ENCODE measurements around the gene INKA2.

The INKA2 gene

DNA sequence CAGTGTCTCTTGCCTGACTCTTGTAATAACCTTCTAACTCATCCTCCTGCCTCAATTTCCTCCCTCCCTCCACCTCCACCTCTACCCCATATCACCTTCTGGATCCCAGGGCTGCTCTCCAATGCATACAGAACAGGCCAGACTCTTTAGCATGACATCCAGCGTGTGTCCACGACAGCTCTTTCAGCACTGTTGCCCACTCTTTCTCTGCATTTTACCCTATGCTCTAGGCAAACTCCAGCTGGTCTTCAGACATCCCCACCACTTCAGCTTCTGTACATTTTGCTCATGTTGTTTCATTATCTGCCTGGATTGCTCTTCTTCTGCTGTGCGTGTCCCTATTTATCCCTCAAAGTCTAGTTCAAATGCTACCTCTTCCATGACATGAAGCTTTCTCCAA lies 4.8 kb downstream of the INKA2 start:
- H3K4me3 ChIP-seq (ENCODE audit: low read depth, low read length) = no peak overlapping the region
- no peak for DNase-seq (ENCODE audit: low read depth)
- TF ChIP-seq POLR2A (IDR thresholded peaks at IDR 0.05; ENCODE audit: extremely low read depth, insufficient read length) (no peak), MYC (IDR thresholded peaks at IDR 0.05; ENCODE audit: low read depth, low read length) (no peak)
- TF ChIP-seq, protein P1, sequence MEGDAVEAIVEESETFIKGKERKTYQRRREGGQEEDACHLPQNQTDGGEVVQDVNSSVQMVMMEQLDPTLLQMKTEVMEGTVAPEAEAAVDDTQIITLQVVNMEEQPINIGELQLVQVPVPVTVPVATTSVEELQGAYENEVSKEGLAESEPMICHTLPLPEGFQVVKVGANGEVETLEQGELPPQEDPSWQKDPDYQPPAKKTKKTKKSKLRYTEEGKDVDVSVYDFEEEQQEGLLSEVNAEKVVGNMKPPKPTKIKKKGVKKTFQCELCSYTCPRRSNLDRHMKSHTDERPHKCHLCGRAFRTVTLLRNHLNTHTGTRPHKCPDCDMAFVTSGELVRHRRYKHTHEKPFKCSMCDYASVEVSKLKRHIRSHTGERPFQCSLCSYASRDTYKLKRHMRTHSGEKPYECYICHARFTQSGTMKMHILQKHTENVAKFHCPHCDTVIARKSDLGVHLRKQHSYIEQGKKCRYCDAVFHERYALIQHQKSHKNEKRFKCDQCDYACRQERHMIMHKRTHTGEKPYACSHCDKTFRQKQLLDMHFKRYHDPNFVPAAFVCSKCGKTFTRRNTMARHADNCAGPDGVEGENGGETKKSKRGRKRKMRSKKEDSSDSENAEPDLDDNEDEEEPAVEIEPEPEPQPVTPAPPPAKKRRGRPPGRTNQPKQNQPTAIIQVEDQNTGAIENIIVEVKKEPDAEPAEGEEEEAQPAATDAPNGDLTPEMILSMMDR (IDR thresholded peaks at IDR 0.05; ENCODE audit: low read depth, low read length) = no peak
- TF ChIP-seq, protein P2, sequence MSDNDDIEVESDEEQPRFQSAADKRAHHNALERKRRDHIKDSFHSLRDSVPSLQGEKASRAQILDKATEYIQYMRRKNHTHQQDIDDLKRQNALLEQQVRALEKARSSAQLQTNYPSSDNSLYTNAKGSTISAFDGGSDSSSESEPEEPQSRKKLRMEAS (IDR thresholded peaks at IDR 0.05; ENCODE audit: low read depth, low read length) = no peak

DNA sequence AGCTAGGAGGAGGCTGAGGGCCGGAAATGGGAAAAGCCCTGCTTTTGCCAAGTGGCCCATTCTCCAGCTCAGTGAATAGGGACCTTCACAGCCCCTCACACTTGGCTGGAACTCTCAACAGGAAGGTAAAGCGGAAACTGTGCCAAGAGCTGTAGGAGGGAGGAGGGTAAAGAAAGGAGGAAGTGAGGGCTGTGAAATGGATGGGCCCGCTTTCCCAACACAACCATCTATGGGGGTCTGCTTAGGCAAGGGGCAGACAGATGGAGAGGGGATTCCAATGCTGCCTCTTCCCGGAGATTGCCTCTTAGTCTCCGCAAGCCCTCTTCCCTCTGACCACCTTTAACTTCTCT lies 5.2 kb downstream of the INKA2 start:
- TF ChIP-seq, protein P2 (IDR thresholded peaks at IDR 0.05; ENCODE audit: low read depth, low read length) = no peak
- TF ChIP-seq, protein P1 (IDR thresholded peaks at IDR 0.05; ENCODE audit: low read depth, low read length) = no peak
- TF ChIP-seq MYC (IDR thresholded peaks at IDR 0.05; ENCODE audit: low read depth, low read length) (no peak), POLR2A (IDR thresholded peaks at IDR 0.05; ENCODE audit: extremely low read depth, insufficient read length) (no peak)
- peak; percentile 33 for DNase-seq (ENCODE audit: low read depth)

DNA sequence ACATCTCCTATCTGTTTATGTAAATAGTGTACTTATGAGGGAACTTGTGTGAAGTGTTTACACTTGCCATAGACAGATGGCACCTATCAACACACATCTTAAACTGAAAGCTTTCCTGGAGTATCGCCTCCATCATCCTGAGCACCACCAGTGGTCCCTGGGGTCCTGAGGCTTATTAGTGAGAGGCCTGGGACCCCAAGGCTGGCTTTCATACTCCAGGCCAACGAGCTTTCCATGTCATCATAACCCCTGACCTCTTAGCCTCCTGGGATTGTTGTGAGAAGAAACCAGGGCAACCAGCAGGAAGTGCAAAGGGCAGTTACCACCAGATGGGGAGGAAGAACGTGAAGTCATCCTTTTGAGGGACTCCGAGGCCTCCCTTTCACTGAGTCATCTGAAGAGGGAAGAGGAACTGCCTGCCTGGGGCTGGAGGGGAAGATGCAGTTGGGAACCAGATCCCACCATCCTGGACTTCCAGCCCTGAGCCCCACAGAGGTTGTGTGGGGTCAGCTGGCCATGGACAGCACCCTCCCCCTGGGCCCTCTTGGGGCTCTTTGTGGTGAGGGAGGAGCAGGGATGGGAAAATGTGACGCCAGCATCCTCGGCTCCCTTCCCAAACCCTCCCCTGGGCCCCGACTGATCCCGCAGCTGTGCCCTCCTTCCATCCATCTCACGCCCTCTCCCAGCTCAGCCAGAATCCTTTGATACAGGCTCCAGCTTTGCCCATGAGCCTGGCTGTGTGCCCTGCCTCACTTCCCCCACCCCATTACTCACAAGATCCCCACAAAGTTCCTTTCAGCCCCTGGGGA lies 5.8 kb downstream of the INKA2 start:
- TF ChIP-seq, protein P2 (IDR thresholded peaks at IDR 0.05; ENCODE audit: low read depth, low read length) = no peak
- TF ChIP-seq POLR2A (IDR thresholded peaks at IDR 0.05; ENCODE audit: extremely low read depth, insufficient read length) (no peak), MYC (IDR thresholded peaks at IDR 0.05; ENCODE audit: low read depth, low read length) (no peak)
- TF ChIP-seq, protein P1 (IDR thresholded peaks at IDR 0.05; ENCODE audit: low read depth, low read length) = no peak
- H3K4me3 ChIP-seq (ENCODE audit: low read depth, low read length) = no peak overlapping the region
- DNase-seq (ENCODE audit: low read depth) = peak; percentile 88

More for the DNA sequence above, 5.2 kb downstream of the INKA2 start:
- no peak overlapping the region for H3K4me3 ChIP-seq (ENCODE audit: low read depth, low read length)

DNA sequence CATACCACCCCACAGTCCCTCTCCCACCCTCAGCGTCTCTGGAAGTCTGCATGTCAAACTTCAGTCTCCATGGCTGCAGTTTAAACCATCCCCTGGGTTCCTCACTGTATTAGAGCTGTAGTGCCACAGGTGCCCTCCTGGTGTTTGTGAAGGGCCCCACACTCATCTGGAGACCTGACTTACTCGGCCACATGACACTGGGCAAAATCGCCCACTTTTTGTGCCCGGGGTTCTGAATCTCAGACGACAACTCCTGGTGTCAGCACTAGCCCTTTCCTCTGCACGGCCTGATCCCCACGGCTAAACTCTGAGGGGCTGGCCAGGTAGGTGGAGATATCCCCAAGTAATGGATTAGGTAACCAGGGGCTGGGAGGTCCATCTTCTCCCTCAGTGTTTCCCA lies 6.5 kb downstream of the INKA2 start:
- no peak for DNase-seq (ENCODE audit: low read depth)
- no peak overlapping the region for H3K4me3 ChIP-seq (ENCODE audit: low read depth, low read length)
- TF ChIP-seq MYC (IDR thresholded peaks at IDR 0.05; ENCODE audit: low read depth, low read length) = no peak
- TF ChIP-seq POLR2A (IDR thresholded peaks at IDR 0.05; ENCODE audit: extremely low read depth, insufficient read length) = no peak
- TF ChIP-seq, protein P1 (IDR thresholded peaks at IDR 0.05; ENCODE audit: low read depth, low read length) = no peak
- TF ChIP-seq, protein P2 (IDR thresholded peaks at IDR 0.05; ENCODE audit: low read depth, low read length) = no peak

DNA sequence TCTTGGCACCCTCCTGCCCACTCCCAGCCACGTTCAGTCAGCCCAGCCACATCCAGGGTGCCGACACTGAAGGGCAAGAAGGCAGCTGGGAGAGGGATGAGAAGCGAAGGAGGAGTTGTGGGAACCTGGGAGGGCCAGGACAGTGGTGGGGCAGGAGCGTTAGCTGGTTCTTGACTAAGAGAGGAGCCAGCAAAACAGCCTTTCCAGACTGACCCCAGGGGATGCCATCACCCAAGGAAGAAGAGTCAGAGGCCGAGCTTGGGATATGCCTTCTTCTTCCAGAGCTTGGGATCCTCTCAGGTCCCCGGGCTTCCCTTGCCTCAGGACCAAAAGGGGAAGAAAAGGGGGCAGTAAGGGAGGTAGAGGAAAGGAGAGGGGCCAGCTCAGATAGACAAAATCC lies 7.2 kb downstream of the INKA2 start:
- no peak for DNase-seq (ENCODE audit: low read depth)
- no peak overlapping the region for H3K4me3 ChIP-seq (ENCODE audit: low read depth, low read length)
- TF ChIP-seq, protein P2 (IDR thresholded peaks at IDR 0.05; ENCODE audit: low read depth, low read length) = no peak
- no peak for TF ChIP-seq POLR2A (IDR thresholded peaks at IDR 0.05; ENCODE audit: extremely low read depth, insufficient read length)
- TF ChIP-seq, protein P1 (IDR thresholded peaks at IDR 0.05; ENCODE audit: low read depth, low read length) = no peak
- no peak for TF ChIP-seq MYC (IDR thresholded peaks at IDR 0.05; ENCODE audit: low read depth, low read length)
